SU-DHL-6 (cell line): Measurements from ENCODE around the gene PTGES3L.

Experiments
- H2AFZ ChIP-seq: fragments of 200-600 bp; sonication (generic); 2 replicates; pipeline ENCODE4 v1.6.1; 2014; ENCODE audit warnings: low read depth, mild to moderate bottlenecking, moderate library complexity, mixed read lengths, antibody characterized with exemption, low read length; ENCODE audit not compliant: severe bottlenecking
- H3F3A ChIP-seq: fragments of 200-600 bp; shearing (Covaris generic); 2 replicates; pipeline ENCODE4 v1.6.0; 2016; ENCODE audit warnings: antibody characterized with exemption, mild to moderate bottlenecking; ENCODE audit not compliant: insufficient read depth
- H3K27ac ChIP-seq: fragments of 200-600 bp; sonication (generic); 2 replicates; pipeline ENCODE4 v1.5.1; 2016; ENCODE audit warnings: low read depth, mild to moderate bottlenecking, low read length, moderate library complexity, mixed read lengths
- H3K27me3 ChIP-seq: fragments of 200-600 bp; sonication (generic), shearing (Covaris generic); 2 replicates; pipeline ENCODE4 v1.6.0; 2014; ENCODE audit warnings: mild to moderate bottlenecking, low read length
- H3K36me3 ChIP-seq: fragments of 200-600 bp; sonication (generic); 2 replicates; pipeline ENCODE4 v1.6.1; 2014; ENCODE audit warnings: mild to moderate bottlenecking, low read length, mixed read lengths
- H3K4me2 ChIP-seq: fragments of 300-600, 200-600 bp; shearing (Covaris generic), sonication (generic); 2 replicates; pipeline ENCODE4 v1.6.0; 2014; ENCODE audit warnings: low read length, low read depth, mild to moderate bottlenecking; ENCODE audit not compliant: poor library complexity, severe bottlenecking
- H3K4me3 ChIP-seq: fragments of 200-600 bp; sonication (generic); 2 replicates; pipeline ENCODE4 v1.5.1; 2014; ENCODE audit warnings: antibody characterized with exemption, low read length, mild to moderate bottlenecking, mixed read lengths; ENCODE audit not compliant: insufficient read depth, poor library complexity, severe bottlenecking
- H3K79me2 ChIP-seq: fragments of 200-600 bp; sonication (generic); 2 replicates; pipeline ENCODE4 v1.6.1; 2014; ENCODE audit warnings: mild to moderate bottlenecking, low read length, moderate library complexity; ENCODE audit not compliant: insufficient read depth
- H3K9ac ChIP-seq: fragments of 200-600 bp; sonication (generic); 2 replicates; pipeline ENCODE4 v1.7.0; 2014; ENCODE audit warnings: mild to moderate bottlenecking, low read length
- H3K9me2 ChIP-seq: fragments of 200-600 bp; sonication (generic); replicated peaks from 2 replicates; pipeline ENCODE4 v1.6.1; 2014; ENCODE audit warnings: low read length; ENCODE audit not compliant: insufficient read depth
- H3K9me3 ChIP-seq: fragments of 200-600 bp; sonication (generic); 2 replicates; pipeline ENCODE4 v1.6.1; 2014; ENCODE audit warnings: low read length, mixed read lengths; ENCODE audit not compliant: insufficient read depth
- H4K20me1 ChIP-seq: fragments of 200-600 bp; sonication (generic); 2 replicates; pipeline ENCODE4 v1.6.1; 2014; ENCODE audit warnings: low read depth, mild to moderate bottlenecking, antibody characterized with exemption, low read length, moderate library complexity, mixed read lengths
- EZH2phosphoT487 ChIP-seq: fragments of 200-600 bp; sonication (generic), shearing (Covaris generic); conservative IDR thresholded peaks from 2 replicates; pipeline ENCODE4 v1.6.1; 2018; ENCODE audit warnings: mild to moderate bottlenecking, antibody characterized with exemption, low read length, moderate library complexity, mixed read lengths
- TF ChIP-seq, protein P1 (sequence below): fragments of 200-600 bp; sonication (generic); IDR thresholded peaks from one replicate; pipeline ENCODE4 v1.5.1; 2017; ENCODE audit warnings: antibody characterized with exemption, mild to moderate bottlenecking, low read length, moderate library complexity; ENCODE audit not compliant: insufficient read depth, poor library complexity, severe bottlenecking

The PTGES3L gene

DNA sequence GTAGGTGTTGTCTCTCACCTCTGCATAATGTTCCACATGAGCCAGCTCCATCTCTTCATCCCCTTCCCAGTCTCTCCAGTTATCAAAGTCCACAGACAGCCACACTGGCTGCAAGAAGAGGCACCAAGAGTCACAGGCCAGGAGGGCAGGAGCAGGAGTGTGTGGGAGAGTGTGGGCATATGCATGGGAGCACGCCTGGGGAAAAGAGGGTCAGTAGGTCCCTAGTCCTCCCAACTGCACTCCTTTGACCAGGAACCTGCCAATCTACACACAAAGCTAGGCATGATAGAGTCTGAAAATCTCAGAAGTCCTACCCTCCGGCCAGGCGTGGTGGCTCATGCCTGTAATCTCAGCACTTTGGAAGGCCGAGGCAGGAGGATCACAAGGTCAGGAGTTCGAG lies 8.3 kb downstream of the PTGES3L start:
- no peaks in the 10 kb centered on the region for H4K20me1 ChIP-seq
- H3K9me3 ChIP-seq: no peaks in the 10 kb centered on the region
- peaks cover 6% of the 10 kb centered on the region; the same call in 1 of the 2 replicates for H3F3A ChIP-seq
- no peak for TF ChIP-seq EZH2phosphoT487
- TF ChIP-seq, protein P1, sequence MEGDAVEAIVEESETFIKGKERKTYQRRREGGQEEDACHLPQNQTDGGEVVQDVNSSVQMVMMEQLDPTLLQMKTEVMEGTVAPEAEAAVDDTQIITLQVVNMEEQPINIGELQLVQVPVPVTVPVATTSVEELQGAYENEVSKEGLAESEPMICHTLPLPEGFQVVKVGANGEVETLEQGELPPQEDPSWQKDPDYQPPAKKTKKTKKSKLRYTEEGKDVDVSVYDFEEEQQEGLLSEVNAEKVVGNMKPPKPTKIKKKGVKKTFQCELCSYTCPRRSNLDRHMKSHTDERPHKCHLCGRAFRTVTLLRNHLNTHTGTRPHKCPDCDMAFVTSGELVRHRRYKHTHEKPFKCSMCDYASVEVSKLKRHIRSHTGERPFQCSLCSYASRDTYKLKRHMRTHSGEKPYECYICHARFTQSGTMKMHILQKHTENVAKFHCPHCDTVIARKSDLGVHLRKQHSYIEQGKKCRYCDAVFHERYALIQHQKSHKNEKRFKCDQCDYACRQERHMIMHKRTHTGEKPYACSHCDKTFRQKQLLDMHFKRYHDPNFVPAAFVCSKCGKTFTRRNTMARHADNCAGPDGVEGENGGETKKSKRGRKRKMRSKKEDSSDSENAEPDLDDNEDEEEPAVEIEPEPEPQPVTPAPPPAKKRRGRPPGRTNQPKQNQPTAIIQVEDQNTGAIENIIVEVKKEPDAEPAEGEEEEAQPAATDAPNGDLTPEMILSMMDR: no peak
- H3K79me2 ChIP-seq: no peaks in the 10 kb centered on the region
- H3K27me3 ChIP-seq: no peaks in the 10 kb centered on the region
- no peak overlapping the region for H3K27ac ChIP-seq
- H3K9me2 ChIP-seq: no peaks in the 10 kb centered on the region
- H3K9ac ChIP-seq: no peak overlapping the region
- no peaks in the 10 kb centered on the region for H3K36me3 ChIP-seq
- H2AFZ ChIP-seq: no peak overlapping the region
- H3K4me2 ChIP-seq: no peak overlapping the region
- H3K4me3 ChIP-seq: no peak overlapping the region

DNA sequence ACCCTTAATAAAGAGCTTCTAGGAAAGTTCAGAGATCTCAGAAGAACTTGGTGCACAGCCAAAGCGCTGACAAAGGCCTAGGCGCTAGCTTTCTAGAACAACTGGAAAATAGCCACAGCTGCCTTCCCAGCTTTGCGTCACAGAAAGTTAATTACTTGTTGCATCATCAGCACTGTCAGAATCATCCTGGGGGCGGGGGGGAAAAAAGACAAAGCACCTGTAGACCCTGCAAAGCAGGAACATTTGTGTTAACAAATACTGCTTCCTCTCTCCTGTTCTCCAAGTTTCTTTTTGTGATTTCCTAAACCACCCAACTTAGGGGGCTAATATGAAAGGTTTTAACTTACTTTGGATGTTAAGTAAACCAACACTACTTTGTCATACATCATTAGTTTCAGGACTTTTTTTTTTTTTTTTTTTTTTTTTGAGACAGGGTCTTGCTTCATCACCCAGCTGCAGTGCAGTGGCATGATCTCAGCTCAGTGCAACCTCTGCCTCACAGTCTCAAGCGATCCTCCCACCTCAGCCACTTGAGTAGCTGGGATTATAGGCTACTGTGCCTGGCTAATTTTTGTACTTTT lies 10.8 kb downstream of the PTGES3L start:
- Histone ChIP-seq H3K9me3 (no peaks in the 10 kb centered on the region), H3K4me3 (no peak overlapping the region), H3K9ac (no peak overlapping the region), H4K20me1 (no peaks in the 10 kb centered on the region), H2AFZ (no peak overlapping the region), H3K79me2 (peaks cover 5% of the 10 kb centered on the region; the same call in 1 of the 2 replicates), H3K27me3 (no peaks in the 10 kb centered on the region), H3K9me2 (no peaks in the 10 kb centered on the region), H3K4me2 (no peak overlapping the region), H3K27ac (no peak overlapping the region), H3K36me3 (no peaks in the 10 kb centered on the region), H3F3A (peaks cover 10% of the 10 kb centered on the region)
- TF ChIP-seq EZH2phosphoT487: no peak
- TF ChIP-seq, protein P1: no peak

DNA sequence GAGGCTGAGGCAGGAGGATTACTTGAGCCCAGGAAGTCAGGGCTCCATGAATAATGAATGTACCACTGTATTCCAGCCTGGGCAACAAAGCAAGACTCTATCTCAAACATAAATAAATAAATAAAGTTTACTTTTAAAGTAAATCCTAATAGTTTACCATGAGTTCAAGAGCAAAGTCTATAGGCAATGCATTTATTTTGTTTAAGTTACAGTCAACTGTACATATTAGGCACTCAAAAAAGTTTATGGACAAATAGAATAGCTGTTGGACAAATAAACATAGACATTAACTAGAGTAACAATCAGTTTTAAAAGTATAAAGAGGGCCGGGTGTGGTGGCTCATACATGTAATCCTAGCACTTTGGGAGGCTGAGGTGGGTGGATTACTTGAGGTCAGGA lies 12.0 kb downstream of the PTGES3L start:
- no peak overlapping the region for H3K9ac ChIP-seq
- TF ChIP-seq EZH2phosphoT487: no peak
- TF ChIP-seq, protein P1: no peak
- no peaks in the 10 kb centered on the region for H3K9me3 ChIP-seq
- no peaks in the 10 kb centered on the region for H4K20me1 ChIP-seq
- H3K4me3 ChIP-seq: no peak overlapping the region
- H2AFZ ChIP-seq: no peak overlapping the region
- H3F3A ChIP-seq: peaks cover 10% of the 10 kb centered on the region
- H3K27me3 ChIP-seq: no peaks in the 10 kb centered on the region
- no peak overlapping the region for H3K4me2 ChIP-seq
- H3K9me2 ChIP-seq: no peaks in the 10 kb centered on the region
- H3K27ac ChIP-seq: no peak overlapping the region
- H3K79me2 ChIP-seq: peaks cover 12% of the 10 kb centered on the region; the same call in 1 of the 2 replicates
- no peaks in the 10 kb centered on the region for H3K36me3 ChIP-seq
